ENCODE data around the gene SGMS1.

SGMS1 gene

DNA sequence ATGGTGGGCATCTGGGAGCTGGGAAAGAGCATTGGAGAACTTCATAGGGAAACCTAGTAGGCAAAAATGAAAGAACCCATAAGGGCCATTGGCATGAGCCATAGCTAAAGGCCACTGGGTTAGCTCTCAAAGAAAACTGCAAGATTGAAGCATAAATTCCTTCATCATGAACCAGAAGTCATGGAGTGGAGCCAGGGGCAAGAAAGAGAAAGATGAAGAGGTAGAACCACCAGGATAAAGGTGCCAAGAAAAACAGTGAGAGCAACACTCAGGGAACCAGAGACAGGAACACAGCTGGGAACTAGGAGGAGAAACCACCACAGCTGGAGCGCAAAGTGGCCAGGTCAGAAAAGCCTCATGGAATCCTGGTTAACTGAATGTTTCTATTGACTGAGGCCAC, 11.5 kb upstream of the SGMS1 start:
- no peak for DNase-seq

- DNase-seq: no peak
Measured at GRCh38 chr10:50634479-50634878, 10.7 kb upstream of the SGMS1 start.

DNA sequence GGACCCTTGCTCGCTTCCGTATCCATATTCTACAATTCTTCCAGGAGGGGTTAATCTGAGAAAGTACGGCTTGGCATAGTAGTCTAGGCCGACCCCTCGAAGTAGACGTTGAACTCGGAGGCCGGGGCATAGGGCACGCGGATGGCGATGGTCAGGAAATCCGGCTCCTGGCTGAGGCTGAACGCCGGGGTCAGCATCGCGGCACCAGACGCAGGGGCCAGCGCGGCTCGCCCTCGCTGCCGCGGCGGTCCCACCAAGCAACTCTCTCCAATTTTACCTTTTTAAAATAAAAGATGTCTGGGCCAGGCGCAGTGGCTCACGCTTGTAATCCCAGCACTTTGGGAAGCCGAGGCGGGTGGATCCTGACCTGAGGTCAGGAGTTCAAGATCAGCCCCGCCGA, 7.3 kb upstream of the SGMS1 start:
- DNase-seq: no peak

GRCh38 chr10:50629495-50630122, 5.9 kb upstream of the SGMS1 start:
- DNase-seq: no peak

- no peak for DNase-seq
Measured at GRCh38 chr10:50627896-50628295, 4.1 kb upstream of the SGMS1 start.

DNA sequence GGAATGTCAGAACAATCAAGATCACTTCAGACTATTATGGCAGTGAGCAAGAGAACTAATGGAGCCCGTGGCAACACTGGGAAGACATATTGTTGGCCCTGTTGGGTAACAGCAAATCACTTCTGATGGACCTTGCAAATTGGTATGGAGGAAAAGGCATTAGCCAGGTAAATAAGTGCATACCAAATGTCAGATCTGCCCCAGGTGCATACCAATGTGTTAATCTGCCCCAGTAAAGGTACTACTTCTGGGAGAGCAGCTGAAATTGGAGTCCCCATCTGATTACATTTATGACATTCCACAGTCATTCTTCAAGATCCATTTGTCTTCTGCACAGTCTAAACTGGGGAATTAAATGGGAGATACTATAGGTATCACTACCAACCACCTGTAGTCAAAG, 3.7 kb upstream of the SGMS1 start:
- no peak for DNase-seq

DNA sequence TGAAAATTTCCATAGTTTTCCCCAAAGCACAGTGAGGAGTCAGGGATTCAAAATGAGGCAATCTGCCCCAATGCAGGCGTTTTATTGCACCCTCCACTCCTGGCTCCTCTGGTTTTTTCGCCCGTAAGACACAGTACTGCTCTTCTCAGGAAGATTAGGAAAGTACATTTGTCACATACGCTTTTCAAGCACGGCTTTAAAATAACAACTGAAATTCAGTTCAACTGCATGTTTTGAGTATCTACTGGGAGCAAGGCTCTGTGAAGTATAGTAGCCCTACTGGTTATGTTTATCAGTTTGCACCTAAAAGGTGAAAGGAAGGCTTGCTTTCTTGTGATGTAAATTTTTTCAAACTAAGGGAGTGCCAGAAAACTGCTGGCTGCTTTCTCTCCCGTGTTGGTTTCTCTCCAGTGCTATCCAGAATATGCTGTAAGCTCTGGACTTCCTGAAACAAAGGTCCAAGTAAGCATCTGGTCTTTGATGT, 1.9 kb upstream of the SGMS1 start:
- DNase-seq: no peak

GRCh38 chr10:50624866-50625501, 1.2 kb upstream of the SGMS1 start:
- peak; percentile 55 for DNase-seq

DNA sequence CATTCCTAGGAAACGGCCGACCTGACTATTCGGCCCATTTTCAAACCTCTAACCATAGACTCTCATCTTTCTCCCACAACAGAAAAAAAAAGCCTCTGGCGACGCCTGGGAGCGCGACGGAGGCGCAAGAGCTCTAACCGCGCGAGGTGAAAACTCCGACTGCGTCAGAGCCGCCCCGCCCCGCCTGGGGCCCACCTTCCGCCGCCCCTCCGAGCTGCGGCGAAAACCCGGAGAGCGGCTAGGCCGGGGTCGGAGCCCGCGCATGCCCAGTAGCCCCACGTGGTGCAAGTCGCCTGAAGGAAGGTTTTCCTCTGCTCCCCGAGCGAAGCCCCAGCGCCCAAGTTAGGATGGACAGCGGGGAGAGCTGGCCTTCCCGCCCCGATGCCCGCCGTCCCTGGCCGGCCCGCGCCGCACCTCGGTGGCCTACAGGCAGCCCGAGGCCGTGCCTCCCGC, 683 bp upstream of the SGMS1 start:
- peak; percentile 96 for DNase-seq

- DNase-seq: peak; percentile 34
Measured at GRCh38 chr10:50622706-50623662, 772 bp downstream of the SGMS1 start.

- peak; percentile 56 for DNase-seq
Measured at GRCh38 chr10:50621968-50622705, 1.6 kb downstream of the SGMS1 start.

- DNase-seq: no peak
Measured at GRCh38 chr10:50620899-50621298, 2.9 kb downstream of the SGMS1 start.

DNA sequence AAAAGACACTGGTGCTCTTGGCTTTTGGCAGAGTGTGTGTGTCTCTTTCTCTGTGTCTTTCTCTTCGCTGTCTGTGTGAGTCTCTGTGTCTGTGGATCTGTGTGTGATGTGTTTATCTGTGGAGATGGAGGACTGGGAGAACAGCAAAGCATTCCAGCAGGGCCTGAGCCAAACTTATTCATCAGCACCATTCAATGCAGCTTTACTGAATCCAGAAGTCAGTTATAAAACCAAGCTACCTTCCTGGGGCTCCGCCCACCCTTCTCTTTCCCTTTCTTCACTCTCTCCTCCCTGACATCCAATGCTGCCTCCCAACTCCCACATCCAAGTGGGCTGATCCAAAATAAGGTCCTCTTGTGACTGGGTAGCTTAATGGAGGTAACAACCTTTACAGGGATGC, 3.9 kb downstream of the SGMS1 start:
- no peak for DNase-seq

DNA sequence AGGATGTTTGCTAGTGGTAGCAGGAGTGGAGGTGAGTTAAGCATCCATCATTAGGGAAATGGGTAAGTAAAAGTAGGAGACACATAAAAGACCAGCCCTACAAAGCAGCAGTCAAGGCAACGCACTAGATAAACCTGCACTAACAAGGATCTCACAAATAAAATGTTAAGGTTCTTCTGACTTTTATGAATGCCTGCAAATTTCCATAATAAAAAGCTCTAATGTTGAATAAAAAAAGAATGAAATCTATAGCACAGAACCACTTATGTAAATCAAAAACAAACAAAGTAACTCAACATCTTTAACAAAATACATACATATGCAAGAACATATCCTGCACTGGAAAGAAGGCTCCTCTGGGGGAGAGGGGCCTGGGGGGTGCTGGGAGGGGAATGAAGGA, 4.6 kb downstream of the SGMS1 start:
- DNase-seq: no peak

DNA sequence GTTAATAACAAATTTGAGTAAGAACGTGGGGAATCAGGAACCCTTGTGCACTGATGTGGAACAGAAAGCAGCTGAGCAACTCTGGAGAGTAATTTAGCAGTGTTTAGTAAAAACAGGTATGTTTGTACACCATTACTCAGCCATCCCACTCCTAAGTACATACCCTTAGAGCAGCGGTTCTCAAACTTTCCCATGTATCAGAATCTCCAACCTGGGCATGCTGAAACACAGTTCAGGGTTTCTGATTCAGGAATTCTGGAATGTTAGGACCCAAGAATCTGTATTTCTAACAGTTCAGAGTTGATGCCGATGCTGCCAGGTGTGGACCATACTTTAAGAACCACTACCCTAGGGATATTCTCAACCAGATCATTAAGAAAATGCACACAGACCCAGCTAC, 5.1 kb downstream of the SGMS1 start:
- no peak for DNase-seq

GRCh38 chr10:50615658-50616057, 8.1 kb downstream of the SGMS1 start:
- no peak for DNase-seq

GRCh38 chr10:50614444-50615137, 9.2 kb downstream of the SGMS1 start:
- DNase-seq: no peak

GRCh38 chr10:50613726-50614443, 9.9 kb downstream of the SGMS1 start:
- DNase-seq: no peak

- no peak for DNase-seq
Measured at GRCh38 chr10:50613150-50613549, 10.6 kb downstream of the SGMS1 start.

DNA sequence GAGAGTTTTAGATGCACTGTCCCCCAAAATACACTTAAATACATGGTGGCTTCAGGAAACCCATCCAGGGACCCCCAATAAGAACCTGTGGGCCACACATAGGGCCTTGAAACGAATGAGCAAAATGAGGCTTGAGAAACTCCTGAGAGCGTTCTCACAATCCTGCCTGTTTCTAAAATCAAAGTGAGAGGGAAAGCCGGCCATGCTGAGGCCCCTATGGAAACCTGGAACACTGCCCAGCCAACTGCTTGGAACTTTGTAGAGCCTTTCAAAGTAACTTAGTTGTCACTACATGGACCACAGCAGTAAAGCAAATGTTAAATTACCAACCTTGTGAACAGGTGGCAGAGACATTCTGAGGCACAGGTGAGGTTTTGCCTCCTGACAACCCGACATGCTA, 13.4 kb downstream of the SGMS1 start:
- DNase-seq: no peak

GRCh38 chr10:50607356-50607925, 16.3 kb downstream of the SGMS1 start:
- DNase-seq: no peak
